DMS 273 (cell line): ENCODE data around the gene ASAP2.

Experiments used
- DNase-seq: peaks from one replicate; lab custom pipeline; 2025; ENCODE audit not compliant: unreplicated experiment; lab: John Stamatoyannopoulos, UW

Gene ASAP2

DNA sequence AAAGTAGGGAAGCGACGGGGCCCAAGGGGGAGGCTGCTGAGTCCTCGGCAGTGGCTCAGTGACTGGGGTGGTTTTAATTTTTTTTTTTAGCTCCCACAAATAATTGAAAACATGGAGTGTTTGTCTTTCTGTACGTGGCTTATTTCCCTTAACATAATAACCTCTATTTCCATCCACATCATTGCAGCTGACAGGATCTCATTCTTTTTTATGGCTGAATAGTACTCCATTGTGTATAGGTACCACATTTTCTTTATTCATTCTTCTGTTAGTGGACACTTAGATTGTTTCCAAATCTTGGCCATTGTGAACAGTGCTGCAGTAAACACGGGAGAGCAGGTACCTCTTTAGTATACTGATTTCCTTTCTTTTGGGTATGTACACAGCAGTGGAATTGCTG is 65.1 kb downstream of the ASAP2 start:
- no peak for DNase-seq

DNA sequence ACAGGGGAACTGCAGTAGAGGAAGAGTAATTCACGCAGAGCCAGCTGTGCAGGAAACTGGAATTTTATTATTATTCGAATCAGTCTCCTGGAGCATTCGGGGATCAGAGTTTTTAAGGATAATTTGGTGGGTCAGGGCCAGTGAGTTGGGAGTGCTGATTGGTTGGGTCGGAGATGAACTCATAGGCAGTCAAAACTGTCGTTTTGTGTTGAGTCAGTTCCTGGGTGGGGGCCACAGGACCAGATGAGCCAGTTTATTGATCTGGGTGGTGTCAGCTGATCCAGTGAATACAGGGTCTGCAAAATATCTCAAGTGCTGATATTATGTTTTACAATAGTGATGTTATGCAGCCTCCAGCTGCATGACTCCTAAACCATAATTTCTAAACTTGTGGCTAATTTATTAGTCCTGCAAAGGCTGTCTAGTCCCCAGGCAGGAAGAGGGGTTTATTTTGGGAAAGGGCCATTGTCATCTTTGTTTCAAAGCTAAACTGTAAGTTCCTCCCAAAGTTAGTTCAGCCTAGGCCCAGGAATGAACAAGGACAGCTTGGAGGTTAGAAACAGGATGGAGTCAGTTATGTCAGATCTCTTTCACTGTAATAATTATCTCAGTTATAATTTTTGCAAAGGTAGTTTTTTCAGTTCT is 67.0 kb downstream of the ASAP2 start:
- DNase-seq = no peak

DNA sequence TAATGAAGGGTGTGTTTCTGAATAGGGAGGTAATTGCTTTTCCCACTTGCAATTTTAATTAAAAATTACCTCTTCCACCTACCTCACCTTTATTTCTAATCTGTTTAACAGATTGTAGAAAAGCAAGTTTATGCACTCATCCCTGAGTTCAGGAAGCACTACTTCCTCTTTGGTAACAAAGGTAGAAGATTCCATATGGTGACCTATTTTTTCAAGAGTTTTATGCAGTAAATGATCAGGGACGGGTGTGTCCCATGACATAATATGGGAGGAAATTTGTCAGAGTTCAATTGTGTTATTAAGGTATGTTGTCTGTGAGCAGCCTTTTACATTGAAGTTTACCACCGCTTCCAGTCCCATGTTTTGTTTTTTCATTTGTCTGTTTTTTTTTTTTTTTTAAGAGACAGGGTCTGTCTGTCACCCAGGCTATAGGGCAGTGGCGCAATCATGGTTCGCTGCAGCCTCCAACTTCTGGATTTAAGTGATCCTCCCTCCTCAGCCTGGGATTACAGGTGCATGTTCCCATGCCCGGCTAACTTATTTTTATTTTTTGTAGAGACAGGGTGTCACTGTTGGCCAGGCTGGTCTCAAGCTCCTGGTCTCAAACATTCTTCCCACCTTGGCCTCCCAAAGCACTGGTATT is 68.2 kb downstream of the ASAP2 start:
- DNase-seq = no peak

DNA sequence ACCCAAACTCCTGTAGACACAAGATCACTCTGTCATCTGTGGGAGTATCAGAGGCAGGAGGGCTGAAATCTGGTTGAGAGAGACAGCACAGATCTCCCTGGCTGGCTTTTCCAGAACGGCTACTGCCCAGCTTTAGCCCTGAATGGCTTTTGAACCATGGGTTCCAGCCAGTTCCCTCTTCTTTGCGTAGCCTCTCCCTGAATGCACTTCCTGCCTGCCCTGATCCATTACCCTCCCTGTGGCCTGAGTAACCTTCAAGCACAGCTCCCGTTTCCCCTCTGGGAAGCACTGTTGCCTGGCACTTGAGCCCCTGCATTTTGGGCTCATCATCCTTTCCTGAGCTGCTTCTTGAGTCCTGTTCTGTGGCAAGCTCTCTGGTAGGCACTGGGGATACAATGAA is 68.8 kb downstream of the ASAP2 start:
- DNase-seq = no peak

DNA sequence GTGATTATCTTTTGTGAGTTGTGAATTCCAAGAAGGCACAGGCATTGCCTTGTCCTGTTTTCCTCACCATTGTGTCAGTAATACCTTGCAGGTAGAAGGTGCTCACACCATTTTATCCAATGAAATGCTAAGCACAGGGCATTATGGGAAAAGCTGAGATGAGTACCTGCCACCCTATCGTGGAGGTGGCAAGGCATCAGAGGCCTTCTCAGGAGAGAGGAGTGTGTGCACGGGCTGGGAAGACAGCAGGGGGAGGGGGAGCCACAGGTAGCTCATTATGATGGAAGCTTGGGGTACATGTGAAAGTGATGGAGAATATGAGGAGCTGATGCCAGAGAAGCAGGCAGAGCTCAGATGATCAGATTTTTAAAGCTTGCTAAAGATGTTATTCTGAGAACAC is 69.5 kb downstream of the ASAP2 start:
- no peak for DNase-seq

DNA sequence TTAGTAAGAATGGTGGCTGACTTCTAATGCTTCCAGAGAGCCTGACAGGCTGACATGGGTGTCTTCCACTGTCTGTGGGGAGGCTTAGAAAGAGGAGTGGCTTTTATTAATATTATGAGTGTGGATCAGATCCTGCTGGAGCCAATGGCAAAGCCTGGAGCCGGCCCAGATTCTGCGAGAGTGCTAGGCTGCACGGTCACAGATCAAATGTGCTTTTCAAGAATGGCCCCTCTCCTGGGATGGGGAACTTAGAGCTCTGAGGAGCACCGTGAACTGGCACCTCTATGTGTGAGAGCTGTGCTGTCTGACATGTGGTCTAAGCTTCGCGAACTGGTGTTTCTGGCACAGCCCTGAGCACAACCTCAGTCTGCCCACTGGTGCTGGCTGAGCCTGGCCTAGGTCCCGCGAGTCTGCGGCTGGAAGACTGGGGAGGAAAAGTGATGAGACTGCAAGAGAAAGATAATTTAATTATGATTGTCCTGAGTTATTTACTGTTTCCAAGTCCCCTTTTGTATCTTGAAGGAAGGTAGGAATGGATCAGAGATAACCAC is 70.4 kb downstream of the ASAP2 start:
- DNase-seq = no peak

DNA sequence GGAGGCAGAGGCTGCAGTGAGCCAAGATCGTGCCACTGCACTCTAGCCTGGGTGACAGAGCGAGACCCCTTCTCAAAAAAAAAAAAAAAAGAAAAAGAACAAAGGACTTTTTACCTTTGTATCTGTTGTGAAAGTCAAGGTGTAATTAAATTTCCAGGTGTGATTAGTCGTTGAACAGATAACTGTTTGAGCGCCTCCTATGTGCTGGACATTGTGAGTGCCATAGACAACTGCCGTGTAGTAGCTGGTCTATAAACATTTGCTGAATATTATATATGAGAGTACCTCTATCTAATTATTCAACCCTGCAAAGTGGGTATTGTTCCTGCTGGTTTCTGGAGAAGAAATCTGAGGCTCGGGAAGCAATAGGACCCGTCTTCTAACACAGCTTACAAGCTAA is 71.8 kb downstream of the ASAP2 start:
- no peak for DNase-seq

DNA sequence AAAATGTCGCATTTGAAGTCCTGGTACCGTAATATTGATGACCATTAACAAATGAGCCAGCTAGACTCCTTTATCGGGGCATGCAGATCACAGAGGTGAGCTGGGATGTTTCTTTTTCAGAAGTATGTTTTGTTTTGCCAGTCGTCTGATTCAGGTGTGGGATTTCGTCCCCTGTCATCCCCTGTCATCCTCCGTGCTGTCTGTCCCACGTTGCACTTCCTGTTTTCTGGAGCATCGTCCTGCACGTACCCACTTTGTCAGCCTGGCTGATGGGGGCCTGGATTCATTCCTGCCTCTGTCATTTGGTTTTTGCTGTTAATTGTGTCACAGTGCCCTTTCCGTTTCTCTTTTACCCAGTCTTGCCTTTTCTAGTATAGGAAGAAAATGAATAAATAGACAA is 72.8 kb downstream of the ASAP2 start:
- no peak for DNase-seq

DNA sequence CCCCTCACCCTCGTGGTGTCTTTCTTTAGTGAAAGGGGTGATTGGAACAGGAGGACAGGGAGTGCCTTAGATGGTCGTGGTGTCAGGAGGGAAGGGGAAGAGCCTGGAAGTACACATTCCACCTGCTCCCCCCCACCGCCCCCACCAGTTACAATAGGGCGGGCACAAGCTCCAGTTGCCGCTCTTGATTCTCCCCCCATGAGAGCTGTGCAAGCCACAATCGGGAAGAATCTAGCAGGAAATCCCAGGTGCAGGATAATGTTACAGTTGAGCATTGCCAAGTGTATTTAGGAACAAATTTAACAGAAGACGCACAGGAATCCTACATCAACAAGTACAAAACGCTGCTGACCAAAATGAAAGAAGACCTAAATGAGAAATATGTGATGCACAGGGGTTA is 73.6 kb downstream of the ASAP2 start:
- no peak for DNase-seq

DNA sequence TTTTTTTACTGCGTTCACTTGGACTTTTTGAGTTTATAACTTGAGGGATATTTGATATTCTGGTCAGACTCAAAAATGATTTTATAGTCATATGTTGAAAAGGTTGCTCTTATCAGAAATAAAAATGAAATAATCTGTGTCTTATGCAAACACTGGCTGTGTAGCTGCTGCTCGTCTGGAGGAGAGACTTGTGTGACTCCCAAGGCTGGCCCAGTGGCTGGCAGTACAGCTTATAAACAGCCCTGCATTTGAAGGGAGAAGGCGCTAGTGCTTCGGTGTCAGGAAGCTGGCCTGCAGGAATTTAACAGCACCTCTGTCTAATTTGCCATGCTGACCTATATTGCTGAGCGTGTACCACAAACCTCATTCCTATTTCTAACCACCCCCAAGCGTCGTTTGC is 74.5 kb downstream of the ASAP2 start:
- no peak for DNase-seq

DNA sequence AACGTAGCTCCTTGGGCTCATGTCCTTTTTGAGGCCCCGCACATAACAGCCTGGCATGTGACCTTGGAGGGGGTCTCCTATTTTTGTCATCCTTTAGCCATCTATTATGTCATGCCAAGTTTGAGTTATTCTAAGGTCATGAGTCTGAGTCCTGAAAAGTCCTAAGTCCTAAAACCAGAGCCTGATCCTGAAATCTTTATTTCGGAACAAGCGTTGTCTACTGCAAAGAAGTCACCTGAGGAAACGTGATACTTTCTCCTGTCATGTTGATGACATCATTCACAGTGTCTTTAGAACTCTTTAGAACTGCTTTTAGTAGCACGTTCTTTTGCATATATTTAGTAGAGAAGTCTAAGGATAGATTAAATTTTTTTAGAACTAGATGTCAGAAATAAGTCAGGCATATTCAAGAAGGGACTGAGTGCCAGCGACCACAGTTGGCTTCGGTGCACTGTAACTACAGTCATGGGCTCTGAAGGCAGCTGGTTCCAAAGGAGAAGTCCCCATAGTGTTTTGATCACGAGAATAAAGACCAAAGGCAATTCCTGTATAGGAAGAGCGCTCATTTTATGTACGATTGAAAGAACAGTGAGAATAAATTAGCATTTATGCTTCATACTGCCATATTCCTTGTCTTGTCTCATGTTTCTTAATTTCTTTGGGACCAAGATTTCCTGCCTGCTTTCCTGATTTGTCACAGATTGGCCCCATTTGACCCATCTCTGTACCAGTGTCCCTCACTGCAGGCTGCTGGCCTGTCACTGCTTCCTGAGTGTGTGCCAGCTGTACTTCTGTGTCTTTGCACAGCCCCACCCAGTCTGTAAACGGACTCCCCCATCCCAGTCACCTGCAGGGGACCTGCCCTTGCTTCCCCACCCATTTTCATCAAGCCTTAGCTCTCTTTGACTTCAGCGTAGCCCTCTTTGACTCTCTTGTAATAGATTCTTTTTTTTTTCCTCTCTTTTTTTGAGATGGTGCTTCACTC is 75.8 kb downstream of the ASAP2 start:
- no peak for DNase-seq

DNA sequence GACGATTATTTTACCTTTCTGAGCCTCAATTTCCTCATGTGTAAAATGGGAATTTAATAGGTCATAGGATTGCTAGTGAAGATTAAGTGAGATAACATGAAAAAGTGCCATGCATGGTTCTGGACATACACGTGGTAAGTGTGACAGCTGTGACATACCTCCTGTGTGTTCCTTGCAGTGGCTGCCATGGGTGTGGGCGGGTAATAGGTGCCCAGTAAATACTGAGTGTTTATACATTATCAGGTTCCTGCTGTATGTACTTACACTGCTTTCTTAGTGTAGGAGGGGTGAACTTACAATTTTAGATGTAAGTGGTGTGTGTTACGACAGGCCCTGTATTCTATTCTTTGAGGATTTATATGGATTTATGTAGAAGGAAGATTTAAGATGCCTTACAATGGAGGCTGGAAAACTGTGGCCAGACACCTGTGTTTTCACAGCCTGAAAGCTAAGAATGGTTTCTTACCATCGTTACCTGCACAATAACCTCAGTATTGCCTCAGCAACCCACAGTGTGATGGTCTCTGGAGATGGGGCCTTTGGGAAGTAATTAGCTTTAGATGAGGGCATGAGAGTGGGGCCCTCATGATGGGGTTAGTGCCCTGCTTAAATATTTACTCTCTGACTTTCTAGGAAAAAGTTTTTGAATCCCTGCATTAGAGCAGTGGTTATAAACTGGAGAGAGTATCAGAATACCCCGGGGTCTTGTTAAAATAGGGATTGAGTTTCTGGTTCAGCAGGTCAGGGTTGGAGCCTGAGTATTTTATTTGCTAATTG is 78.1 kb downstream of the ASAP2 start:
- DNase-seq = no peak

DNA sequence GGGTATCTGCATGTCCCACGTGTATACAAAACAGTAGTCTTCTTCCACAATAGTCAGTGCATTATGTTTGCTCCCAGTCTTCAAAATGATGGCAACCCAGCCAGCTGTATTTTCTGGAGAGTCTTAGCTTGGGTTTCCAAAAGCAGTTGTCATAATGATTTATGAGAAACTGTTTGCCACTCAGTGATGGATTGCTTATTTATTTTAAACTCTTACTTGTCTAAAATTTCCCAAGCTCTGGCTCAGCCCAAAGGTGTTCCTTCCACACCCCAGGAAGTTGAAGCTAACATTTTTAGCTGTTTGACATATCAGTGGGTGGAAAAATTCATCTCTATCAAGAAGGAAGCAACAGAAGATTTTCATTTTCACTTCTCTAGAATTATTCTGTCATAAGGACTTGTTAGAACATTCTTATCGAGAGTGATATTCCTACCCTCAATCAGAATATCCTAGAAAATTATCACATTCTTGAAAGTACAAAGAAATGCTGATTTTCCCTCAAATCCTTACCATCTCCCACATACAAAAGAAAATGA is 78.8 kb downstream of the ASAP2 start:
- DNase-seq = no peak

DNA sequence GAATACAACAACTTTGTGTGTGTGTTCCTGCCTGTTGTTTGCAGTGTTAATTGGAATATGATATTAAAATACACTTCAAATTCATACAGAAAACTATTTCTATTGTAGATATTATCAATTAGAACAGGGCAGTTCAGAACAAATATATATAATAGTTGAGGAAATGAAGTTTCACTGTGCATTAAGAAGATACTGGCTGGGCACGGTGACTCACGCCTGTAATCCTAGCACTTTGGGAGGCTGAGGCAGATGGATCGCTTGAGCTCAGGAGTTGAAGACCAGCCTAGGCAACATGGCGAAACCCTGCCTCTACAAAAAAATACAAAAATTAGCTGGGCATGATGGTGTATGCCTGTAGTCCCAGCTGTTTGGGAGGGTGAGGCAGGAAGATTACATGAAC is 79.3 kb downstream of the ASAP2 start:
- DNase-seq = no peak

DNA sequence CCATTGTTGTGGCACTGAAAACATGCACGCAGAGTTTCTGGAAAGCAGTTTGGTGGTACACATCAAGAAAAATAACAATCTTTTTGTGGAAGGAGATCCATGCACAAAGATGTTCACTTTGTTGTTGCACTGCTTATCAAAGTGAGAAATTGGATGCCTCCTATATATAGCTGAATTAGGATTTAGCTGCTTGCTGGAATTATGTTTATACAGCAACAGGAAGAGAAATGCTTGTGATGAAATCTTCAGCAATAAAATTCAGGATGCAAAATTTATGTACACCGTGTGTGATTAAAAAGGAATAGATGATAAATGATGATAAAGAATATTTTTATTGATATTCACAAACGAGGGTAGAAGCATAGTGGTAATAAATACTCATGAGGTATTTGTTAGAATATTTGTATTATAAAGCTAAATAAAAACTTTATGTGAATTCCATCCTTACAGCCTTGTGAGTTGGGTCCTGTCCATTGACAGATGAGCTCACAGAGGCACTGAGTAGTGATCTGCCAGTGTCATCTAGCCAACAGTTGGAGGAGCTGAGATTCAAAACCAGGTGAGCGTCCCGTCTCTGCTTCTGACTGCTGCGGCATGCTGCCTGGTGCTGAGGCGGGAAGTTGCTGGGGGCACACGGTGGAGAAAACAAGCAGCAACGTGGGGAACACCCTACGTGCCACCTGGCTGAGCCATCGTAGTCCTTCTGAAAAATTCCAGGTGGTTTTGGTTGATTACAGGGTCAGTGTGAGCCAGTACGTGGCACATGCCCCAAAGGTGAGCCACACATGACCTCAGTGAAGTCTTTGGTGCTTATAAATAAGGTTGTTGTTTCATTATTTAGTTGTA is 80.2 kb downstream of the ASAP2 start:
- DNase-seq = no peak

DNA sequence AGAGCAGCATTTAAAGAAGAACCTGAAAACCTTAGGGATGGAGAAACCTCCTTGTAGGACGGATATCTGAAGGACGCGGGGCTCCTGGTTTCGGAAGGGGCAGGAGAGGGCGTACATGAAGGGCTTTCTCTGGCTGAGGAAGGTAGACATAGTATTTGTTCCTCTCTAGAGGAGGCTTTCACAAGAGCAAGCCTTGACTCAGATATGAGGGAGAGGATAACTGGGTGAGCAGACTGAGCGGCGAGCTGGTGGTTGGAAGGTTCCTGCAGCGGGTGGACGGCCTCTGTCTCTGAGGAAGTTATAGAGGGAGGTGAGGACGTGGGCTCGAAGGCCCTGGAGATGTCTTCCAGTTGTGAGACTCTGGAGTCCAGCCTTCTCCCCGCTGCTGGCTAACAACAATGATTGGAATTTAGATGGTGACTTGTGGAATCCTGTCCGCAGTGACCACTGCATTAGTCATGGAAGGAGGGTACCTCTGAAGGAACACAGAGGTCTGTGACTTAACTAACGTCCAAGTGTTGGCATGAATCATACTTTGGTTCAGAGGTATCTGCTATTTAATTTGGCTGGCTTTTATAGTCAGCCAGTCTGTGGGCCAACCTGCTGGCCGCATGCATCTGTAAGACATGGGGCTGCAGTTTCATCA is 80.9 kb downstream of the ASAP2 start:
- no peak for DNase-seq

DNA sequence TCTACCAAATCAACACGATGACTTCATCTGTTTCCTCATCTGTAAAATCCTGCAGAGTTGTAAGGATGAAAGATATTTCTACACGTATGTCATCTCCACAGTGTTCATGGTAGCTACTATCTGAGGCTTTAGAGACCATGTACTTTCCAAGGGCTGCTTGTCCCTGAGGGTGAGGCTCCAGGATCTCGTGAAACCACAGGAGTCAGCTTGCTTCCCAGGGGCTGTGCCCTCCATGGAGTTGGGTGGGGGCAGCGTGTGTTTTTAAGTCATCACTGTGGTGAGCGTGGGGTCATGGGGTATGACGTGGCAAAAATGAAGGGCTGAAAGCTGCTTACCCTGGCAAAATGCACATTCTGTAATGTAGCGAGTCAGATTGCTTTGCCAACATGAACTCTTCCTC is 81.6 kb downstream of the ASAP2 start:
- DNase-seq = no peak

DNA sequence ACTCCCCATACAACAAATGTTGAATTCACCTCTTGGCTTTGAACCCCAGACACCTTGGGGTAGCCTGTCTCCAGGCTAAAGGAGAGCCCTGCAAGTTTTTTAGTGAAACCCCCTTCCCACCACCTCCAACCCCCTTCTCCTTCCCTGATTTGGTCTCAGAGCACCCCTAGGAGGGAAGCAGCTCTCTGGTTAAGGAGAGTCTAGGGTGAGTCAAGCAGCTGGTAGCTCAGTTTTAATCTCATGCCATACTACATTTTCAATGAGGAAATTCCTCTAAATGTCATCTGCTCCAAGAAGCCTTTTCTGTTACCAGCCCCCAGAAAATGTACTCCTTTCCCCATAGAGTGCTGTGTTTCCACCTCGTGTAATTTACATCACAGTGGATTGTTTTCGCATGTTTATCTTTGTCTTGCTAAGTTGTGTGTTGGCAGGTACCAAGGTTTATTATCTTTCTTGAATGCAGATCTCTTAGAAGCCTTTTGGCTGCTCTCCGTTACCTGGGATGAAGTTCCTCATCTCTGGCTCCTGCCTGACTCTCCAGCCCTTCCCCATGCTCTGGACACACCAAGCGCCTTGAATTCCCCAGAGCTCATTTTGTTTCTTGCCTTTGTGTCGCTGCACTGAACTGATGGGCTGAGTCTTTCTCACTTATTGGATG is 82.2 kb downstream of the ASAP2 start:
- DNase-seq = no peak

DNA sequence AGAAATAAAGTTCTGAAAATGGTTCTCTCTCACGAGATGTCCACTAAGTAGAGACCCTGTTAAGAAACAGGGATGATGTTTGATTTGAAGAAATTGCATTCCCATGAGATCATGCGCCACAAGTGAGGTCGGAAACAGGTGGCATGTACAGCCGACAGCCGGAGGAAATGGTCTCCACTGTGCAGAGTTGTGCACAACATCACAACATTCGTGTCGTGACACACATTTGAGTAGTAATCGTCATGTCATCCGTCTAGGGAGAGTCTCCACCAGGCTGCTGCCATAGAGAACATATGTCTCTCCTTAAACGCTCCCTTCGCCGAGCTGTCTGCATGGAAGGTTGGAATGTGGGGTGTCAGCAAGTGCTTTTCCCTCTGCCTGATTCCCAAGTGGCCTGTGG is 84.7 kb downstream of the ASAP2 start:
- no peak for DNase-seq
